ENCODE measurements around the gene CD82. TPM values are rescaled to one million over a fixed set of nuclear protein-coding genes. Genes with fewer than 3 reads are reported as not detected.

CD82 gene
- total and polyA plus RNA-seq, 2 of the 8 experiments (the other 6 are each of a cell fraction or from before 2014, with no cell fraction given) = 7.9 to 10.3 TPM

- no peaks in the 10 kb centered on the region for H3K23me2 ChIP-seq (ENCODE audit: low read depth, low read length)
- H2BK12ac ChIP-seq (ENCODE audit: low read depth, low read length) = no peak overlapping the region
- no peaks in the 10 kb centered on the region for H3K79me1 ChIP-seq (ENCODE audit: low read depth, low read length)
- H2AFZ ChIP-seq (ENCODE audit: low read length) = no peak overlapping the region
- WGBS, 2 experiments (ENCODE audit: extremely low coverage in 1 of 2, insufficient coverage in 1 of 2, insufficient read length in 1 of 2, insufficient replicate concordance in 2 of 2, low coverage in 1 of 2, low lambda C conversion rate in 2 of 2, missing lambda C conversion rate in 1 of 2) = 89% methylated on average over 3 of the region's 3 CpGs; no CpG with 5 or more reads in 1 of the 2 experiments
- no peak overlapping the region for H3K9ac ChIP-seq (replicated peaks in 1 of 4; ENCODE audit: extremely low read depth in 1 of 4, low read depth in 3 of 4, low read length in 3 of 4)
- H3K56ac ChIP-seq (replicated peaks; ENCODE audit: insufficient read length, low read depth, low read length) = no peak overlapping the region
- POLR2A ChIA-PET (ENCODE audit: partially characterized antibody) = interaction anchor here (0.6 kb wide), 1 partner anchor 52 kb away, joined by 6 read pairs; no protein-coding TSS in a partner anchor
- H4K8ac ChIP-seq (ENCODE audit: extremely low read depth, insufficient read depth, low read length) = no peak overlapping the region
- no peaks in the 10 kb centered on the region for H3K27me3 ChIP-seq (replicated peaks in 1 of 4; ENCODE audit: control insufficient read depth in 3 of 4, extremely low read depth in 1 of 4, insufficient read depth in 3 of 4, low read length in 3 of 4)
- H2BK5ac ChIP-seq (ENCODE audit: low read depth, low read length) = no peak overlapping the region
- TF ChIP-seq CREB1 (IDR thresholded peaks at IDR 0.05) = no peak
- TF ChIP-seq TCF12 (IDR thresholded peaks at IDR 0.05; ENCODE audit: low read depth, low read length) = no peak
- TF ChIP-seq SUZ12 (IDR thresholded peaks at IDR 0.05; ENCODE audit: low read length) = no peak
- no peak for TF ChIP-seq SRF (IDR thresholded peaks at IDR 0.05; ENCODE audit: low read depth, low read length)
- TF ChIP-seq SP4 (IDR thresholded peaks at IDR 0.05; ENCODE audit: low read length) = no peak
- TF ChIP-seq CEBPB (IDR thresholded peaks at IDR 0.05; ENCODE audit: low read depth, low read length) = no peak
- TF ChIP-seq NANOG (IDR thresholded peaks at IDR 0.05; ENCODE audit: insufficient read depth, low read depth, low read length, poor library complexity, severe bottlenecking) = no peak
- H3K4me1 ChIP-seq (replicated peaks in 1 of 4; ENCODE audit: control insufficient read depth in 3 of 4, insufficient read depth in 4 of 4, low read length in 3 of 4) = no peaks in the 10 kb centered on the region; a peak in 1 of 7 replicates
- DNase-seq (ENCODE audit: low read depth in 1 of 2, low spot score in 2 of 2) = no peak
- no peak overlapping the region for H3K4ac ChIP-seq (replicated peaks; ENCODE audit: insufficient read length, low read depth, low read length)
- no peak overlapping the region for H2BK120ac ChIP-seq (replicated peaks; ENCODE audit: low read depth, low read length)
- no peak overlapping the region for H2BK15ac ChIP-seq (ENCODE audit: low read length)
- H3K4me3 ChIP-seq (ENCODE audit: extremely low read depth in 1 of 4, insufficient read depth in 2 of 4, low read depth in 3 of 4, low read length in 4 of 4) = no peak overlapping the region
- no peak overlapping the region for H2BK20ac ChIP-seq (ENCODE audit: low read length)
- H4K5ac ChIP-seq (ENCODE audit: insufficient read length, low read depth, low read length) = no peak overlapping the region
- no peaks in the 10 kb centered on the region for H3K36me3 ChIP-seq (ENCODE audit: control insufficient read depth in 2 of 4, insufficient read depth in 4 of 4, low read length in 3 of 4)
- no peak overlapping the region for H3K14ac ChIP-seq (ENCODE audit: insufficient read length)
- no peak overlapping the region for H3K23ac ChIP-seq (ENCODE audit: insufficient read length)
- no peak overlapping the region for H3K27ac ChIP-seq (ENCODE audit: low read depth, low read length)
- no peaks in the 10 kb centered on the region for H3K9me3 ChIP-seq (ENCODE audit: insufficient read depth in 2 of 2, low read depth in 1 of 2, low read length in 1 of 2)
- CTCF ChIA-PET (ENCODE audit: partially characterized antibody) = interaction anchor here (0.7 to 7.0 kb wide), 5 partner anchors 13 to 302 kb away, joined by 3 to 182 read pairs (median 6); partner anchors contain the start of gene CD82
- no peak overlapping the region for H4K91ac ChIP-seq (replicated peaks; ENCODE audit: insufficient read length, low read length)
- no peak for FAIRE-seq
- no peak overlapping the region for H3K18ac ChIP-seq (ENCODE audit: extremely low read depth, low read length)
- no peaks in the 10 kb centered on the region for H4K20me1 ChIP-seq (replicated peaks in 1 of 2; ENCODE audit: control insufficient read depth in 1 of 2, insufficient read depth in 2 of 2, low read length in 2 of 2)
- H2AK5ac ChIP-seq (ENCODE audit: low read depth, low read length) = no peak overlapping the region
- H3K79me2 ChIP-seq (ENCODE audit: control insufficient read depth in 1 of 2, insufficient read depth in 2 of 2, low read length in 2 of 2) = no peaks in the 10 kb centered on the region
- H3K4me2 ChIP-seq (ENCODE audit: insufficient read depth in 1 of 2, low read depth in 2 of 2, low read length in 2 of 2) = no peak overlapping the region
Measured at GRCh38 chr11:44609783-44610155, 44.3 kb downstream of the CD82 start.
